SU-DHL-6 (cell line): ENCODE results near the gene TBC1D5.

Experiments
- H2AFZ ChIP-seq: fragments of 200-600 bp; sonication (generic); 2 replicates; pipeline ENCODE4 v1.6.1; 2014; ENCODE audit warnings: low read depth, mild to moderate bottlenecking, moderate library complexity, mixed read lengths, antibody characterized with exemption, low read length; ENCODE audit not compliant: severe bottlenecking
- H3F3A ChIP-seq: fragments of 200-600 bp; shearing (Covaris generic); 2 replicates; pipeline ENCODE4 v1.6.0; 2016; ENCODE audit warnings: antibody characterized with exemption, mild to moderate bottlenecking; ENCODE audit not compliant: insufficient read depth
- H3K27ac ChIP-seq: fragments of 200-600 bp; sonication (generic); 2 replicates; pipeline ENCODE4 v1.5.1; 2016; ENCODE audit warnings: low read depth, mild to moderate bottlenecking, low read length, moderate library complexity, mixed read lengths
- H3K27me3 ChIP-seq: fragments of 200-600 bp; sonication (generic), shearing (Covaris generic); 2 replicates; pipeline ENCODE4 v1.6.0; 2014; ENCODE audit warnings: mild to moderate bottlenecking, low read length
- H3K36me3 ChIP-seq: fragments of 200-600 bp; sonication (generic); 2 replicates; pipeline ENCODE4 v1.6.1; 2014; ENCODE audit warnings: mild to moderate bottlenecking, low read length, mixed read lengths
- H3K4me2 ChIP-seq: fragments of 300-600, 200-600 bp; shearing (Covaris generic), sonication (generic); 2 replicates; pipeline ENCODE4 v1.6.0; 2014; ENCODE audit warnings: low read length, low read depth, mild to moderate bottlenecking; ENCODE audit not compliant: poor library complexity, severe bottlenecking
- H3K4me3 ChIP-seq: fragments of 200-600 bp; sonication (generic); 2 replicates; pipeline ENCODE4 v1.5.1; 2014; ENCODE audit warnings: antibody characterized with exemption, low read length, mild to moderate bottlenecking, mixed read lengths; ENCODE audit not compliant: insufficient read depth, poor library complexity, severe bottlenecking
- H3K79me2 ChIP-seq: fragments of 200-600 bp; sonication (generic); 2 replicates; pipeline ENCODE4 v1.6.1; 2014; ENCODE audit warnings: mild to moderate bottlenecking, low read length, moderate library complexity; ENCODE audit not compliant: insufficient read depth
- H3K9ac ChIP-seq: fragments of 200-600 bp; sonication (generic); 2 replicates; pipeline ENCODE4 v1.7.0; 2014; ENCODE audit warnings: mild to moderate bottlenecking, low read length
- H3K9me2 ChIP-seq: fragments of 200-600 bp; sonication (generic); replicated peaks from 2 replicates; pipeline ENCODE4 v1.6.1; 2014; ENCODE audit warnings: low read length; ENCODE audit not compliant: insufficient read depth
- H3K9me3 ChIP-seq: fragments of 200-600 bp; sonication (generic); 2 replicates; pipeline ENCODE4 v1.6.1; 2014; ENCODE audit warnings: low read length, mixed read lengths; ENCODE audit not compliant: insufficient read depth
- H4K20me1 ChIP-seq: fragments of 200-600 bp; sonication (generic); 2 replicates; pipeline ENCODE4 v1.6.1; 2014; ENCODE audit warnings: low read depth, mild to moderate bottlenecking, antibody characterized with exemption, low read length, moderate library complexity, mixed read lengths
- EZH2phosphoT487 ChIP-seq: fragments of 200-600 bp; sonication (generic), shearing (Covaris generic); conservative IDR thresholded peaks from 2 replicates; pipeline ENCODE4 v1.6.1; 2018; ENCODE audit warnings: mild to moderate bottlenecking, antibody characterized with exemption, low read length, moderate library complexity, mixed read lengths
- TF ChIP-seq, protein P1 (sequence below): fragments of 200-600 bp; sonication (generic); IDR thresholded peaks from one replicate; pipeline ENCODE4 v1.5.1; 2017; ENCODE audit warnings: antibody characterized with exemption, mild to moderate bottlenecking, low read length, moderate library complexity; ENCODE audit not compliant: insufficient read depth, poor library complexity, severe bottlenecking

The TBC1D5 gene

GRCh38 chr3:17115186-17115585 is 627.2 kb downstream of the TBC1D5 start:
- H4K20me1 ChIP-seq, result no peaks in the 10 kb centered on the region
- no peaks in the 10 kb centered on the region for H3K27me3 ChIP-seq
- no peaks in the 10 kb centered on the region for H3F3A ChIP-seq
- H3K27ac ChIP-seq, result no peak overlapping the region
- no peak overlapping the region for H3K4me2 ChIP-seq
- H3K9me2 ChIP-seq, result no peaks in the 10 kb centered on the region
- no peak for TF ChIP-seq EZH2phosphoT487
- TF ChIP-seq, protein P1, sequence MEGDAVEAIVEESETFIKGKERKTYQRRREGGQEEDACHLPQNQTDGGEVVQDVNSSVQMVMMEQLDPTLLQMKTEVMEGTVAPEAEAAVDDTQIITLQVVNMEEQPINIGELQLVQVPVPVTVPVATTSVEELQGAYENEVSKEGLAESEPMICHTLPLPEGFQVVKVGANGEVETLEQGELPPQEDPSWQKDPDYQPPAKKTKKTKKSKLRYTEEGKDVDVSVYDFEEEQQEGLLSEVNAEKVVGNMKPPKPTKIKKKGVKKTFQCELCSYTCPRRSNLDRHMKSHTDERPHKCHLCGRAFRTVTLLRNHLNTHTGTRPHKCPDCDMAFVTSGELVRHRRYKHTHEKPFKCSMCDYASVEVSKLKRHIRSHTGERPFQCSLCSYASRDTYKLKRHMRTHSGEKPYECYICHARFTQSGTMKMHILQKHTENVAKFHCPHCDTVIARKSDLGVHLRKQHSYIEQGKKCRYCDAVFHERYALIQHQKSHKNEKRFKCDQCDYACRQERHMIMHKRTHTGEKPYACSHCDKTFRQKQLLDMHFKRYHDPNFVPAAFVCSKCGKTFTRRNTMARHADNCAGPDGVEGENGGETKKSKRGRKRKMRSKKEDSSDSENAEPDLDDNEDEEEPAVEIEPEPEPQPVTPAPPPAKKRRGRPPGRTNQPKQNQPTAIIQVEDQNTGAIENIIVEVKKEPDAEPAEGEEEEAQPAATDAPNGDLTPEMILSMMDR, result no peak
- no peaks in the 10 kb centered on the region for H3K36me3 ChIP-seq
- H3K79me2 ChIP-seq, result no peaks in the 10 kb centered on the region
- no peak overlapping the region for H3K4me3 ChIP-seq
- H3K9me3 ChIP-seq, result no peaks in the 10 kb centered on the region
- no peak overlapping the region for H2AFZ ChIP-seq
- H3K9ac ChIP-seq, result no peak overlapping the region

DNA sequence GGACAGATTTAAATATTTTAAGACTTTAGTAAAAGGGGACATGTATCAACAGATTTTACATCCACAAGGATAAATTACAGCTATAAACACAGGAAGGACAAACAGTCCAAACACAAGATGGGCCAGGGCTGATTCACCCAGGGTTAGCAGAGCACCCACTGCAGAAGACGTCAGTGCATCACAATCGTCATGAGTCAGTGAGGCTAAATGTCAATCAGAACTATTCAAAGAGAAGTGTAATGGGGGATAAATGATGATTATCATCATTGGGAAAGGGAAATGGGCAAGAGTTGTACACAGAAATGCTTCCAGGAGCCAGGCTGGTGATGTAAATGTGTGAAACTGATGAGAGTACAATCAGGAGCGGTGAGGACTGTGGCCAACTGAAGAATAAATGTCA is 630.8 kb downstream of the TBC1D5 start:
- no peaks in the 10 kb centered on the region for H3K9me3 ChIP-seq
- H3K27me3 ChIP-seq, result no peaks in the 10 kb centered on the region
- H3K4me2 ChIP-seq, result no peak overlapping the region
- no peak overlapping the region for H2AFZ ChIP-seq
- H3K4me3 ChIP-seq, result no peak overlapping the region
- H3K27ac ChIP-seq, result no peak overlapping the region
- H3K36me3 ChIP-seq, result no peaks in the 10 kb centered on the region
- no peaks in the 10 kb centered on the region for H3K9me2 ChIP-seq
- H3K9ac ChIP-seq, result no peak overlapping the region
- no peaks in the 10 kb centered on the region for H3F3A ChIP-seq
- no peaks in the 10 kb centered on the region for H4K20me1 ChIP-seq
- H3K79me2 ChIP-seq, result no peaks in the 10 kb centered on the region
- TF ChIP-seq EZH2phosphoT487, result no peak
- TF ChIP-seq, protein P1, result no peak

DNA sequence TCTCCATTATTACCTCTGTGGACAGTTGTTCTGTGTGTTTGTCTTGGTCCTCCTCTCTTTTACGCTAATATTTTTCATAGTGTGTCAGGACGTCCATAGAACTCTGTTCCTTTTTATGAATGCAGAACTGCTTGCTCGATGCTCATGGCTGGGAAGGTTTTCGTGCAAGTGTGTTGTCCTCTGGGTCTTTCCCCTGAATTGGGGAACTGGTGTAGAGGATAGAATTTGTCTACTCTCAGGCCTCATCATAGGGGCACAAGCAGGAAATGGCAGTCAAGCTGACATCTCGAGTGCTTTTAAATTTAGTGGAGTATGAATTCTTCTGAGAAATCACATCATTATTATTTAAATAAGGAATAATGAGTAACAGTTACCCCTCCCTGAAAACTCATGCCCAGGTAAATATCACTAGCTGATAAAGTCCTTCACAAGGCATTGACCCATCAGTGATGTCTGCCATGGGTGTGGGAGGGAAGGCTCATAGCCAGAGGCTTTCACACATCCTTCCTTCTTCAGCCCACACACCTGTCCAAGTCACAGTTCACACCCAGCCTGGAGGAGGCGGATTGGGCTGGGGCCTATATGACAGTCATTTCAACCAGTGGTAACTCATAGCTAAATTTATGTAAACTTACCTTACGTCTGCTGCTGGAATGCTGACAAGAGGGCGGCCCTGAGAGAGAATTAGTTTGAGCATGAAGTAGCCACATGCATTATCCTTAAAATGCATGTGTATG is 631.6 kb downstream of the TBC1D5 start:
- Histone ChIP-seq H3K4me2 (no peak overlapping the region), H3K27me3 (no peaks in the 10 kb centered on the region), H3K9me2 (no peaks in the 10 kb centered on the region), H3K79me2 (no peaks in the 10 kb centered on the region), H2AFZ (no peak overlapping the region), H3K27ac (no peak overlapping the region), H3K9me3 (no peaks in the 10 kb centered on the region), H3K9ac (no peak overlapping the region), H4K20me1 (no peaks in the 10 kb centered on the region), H3K4me3 (no peak overlapping the region), H3K36me3 (no peaks in the 10 kb centered on the region), H3F3A (no peaks in the 10 kb centered on the region)
- no peak for TF ChIP-seq EZH2phosphoT487
- TF ChIP-seq, protein P1, result no peak
